Measurements from ENCODE around the gene COL8A1.

Gene COL8A1

DNA sequence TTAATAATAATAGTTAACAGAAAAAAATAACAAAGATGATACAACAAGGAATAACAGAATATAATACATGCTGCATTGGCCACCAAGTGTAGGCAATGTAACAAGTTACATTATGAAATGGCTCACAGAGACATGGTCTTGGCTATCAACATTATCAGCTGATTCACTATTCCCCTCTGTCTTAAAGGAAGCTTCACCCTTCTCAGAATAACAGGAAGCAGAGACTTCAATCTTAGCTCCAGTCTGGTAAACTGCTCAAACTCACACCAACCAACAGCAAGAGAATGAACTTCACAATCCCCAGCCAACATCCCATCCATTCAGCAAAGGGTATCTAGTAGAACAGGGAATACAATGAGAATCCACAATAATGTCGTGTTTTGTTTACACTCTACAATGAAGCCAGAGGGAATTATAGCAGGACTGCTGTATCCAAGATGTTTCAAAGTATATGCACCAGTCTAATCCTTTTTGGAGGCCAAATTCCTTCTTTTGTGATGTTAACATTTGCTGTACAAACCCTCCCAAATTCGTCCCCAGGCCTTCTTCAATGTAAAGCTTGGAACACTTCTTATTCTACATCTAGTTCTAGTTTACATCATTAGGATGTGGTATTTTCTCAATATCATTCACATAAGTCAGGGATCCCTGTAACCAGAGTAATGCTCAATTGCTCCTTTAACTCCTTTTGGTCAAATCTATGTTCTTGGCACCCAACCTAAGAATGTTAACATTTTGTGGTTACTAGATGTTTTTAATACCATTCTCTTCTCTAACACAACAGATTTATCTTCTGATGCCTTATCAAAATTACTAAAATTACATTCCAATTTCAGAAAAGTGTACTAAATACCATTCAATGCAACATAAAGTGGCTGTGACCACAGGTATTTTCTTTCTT lies 126.9 kb downstream of the COL8A1 start:
- no peak for DNase-seq

DNA sequence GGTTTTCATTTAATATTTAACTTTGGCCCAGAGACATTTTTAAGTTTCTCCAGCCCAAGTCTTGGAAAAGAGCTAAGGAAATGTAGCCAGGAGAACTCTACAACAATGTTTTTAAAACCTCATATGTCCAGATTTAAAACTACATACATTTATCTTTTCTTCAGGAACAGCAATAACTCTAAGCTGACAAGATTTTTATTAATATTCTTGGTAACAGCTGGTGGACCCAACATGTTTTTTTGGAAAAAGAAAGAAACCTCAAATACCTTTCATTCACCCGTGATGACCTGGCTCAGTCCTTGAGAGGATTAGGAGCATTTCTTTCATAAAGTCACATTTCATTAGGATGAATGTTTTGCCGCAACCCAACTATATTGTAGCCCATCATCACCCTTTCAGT lies 128.9 kb downstream of the COL8A1 start:
- DNase-seq: no peak

DNA sequence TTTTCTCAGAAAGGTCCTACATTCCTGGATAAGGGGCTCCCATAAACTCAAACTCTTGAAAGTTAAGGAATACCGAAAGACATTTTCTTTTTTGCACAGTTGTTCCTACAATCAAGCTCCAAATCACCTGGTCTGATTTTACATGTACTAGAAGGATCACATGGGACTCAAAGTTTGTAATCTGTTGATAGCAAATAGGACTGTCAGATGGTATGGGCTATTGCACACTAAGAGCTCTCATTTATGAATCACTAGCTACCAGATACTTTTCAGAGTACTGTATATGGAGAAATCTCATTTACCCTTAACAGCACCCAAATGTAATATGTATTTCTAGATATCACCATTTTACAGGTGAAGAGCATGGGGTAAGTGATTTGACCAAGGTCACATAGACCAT lies 129.7 kb downstream of the COL8A1 start:
- no peak for DNase-seq

DNA sequence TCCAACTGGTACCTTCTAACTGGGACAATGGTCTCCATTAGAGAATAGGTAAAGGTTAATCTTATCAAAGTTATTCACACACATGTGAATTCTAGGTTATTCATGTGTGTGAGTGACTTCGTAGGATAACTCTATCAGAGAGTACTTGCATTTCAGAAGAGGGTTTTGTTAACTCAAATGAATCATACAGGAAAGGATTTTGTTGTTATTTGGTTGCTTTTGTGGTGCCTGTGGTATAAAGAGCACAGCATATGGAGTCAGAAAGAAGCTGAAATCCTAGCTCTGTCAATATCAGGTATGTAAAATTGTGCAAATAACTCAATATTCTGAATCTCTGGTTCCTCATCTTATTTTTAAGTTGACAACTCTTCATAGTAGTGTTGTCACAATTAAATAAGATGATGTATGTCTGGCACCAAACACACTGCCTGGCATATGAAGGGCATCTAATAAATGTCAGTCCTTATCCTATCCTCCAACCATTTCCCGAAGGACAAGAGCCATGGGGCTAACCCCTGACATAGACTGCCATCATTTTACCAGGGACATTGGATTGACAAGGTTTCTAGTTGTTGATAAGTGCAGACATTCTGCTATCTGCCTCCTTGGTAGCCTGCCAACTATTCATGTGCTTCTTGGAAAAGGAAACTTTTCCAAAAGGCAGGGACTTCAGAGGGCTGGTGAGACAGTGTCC lies 130.6 kb downstream of the COL8A1 start:
- no peak for DNase-seq

DNA sequence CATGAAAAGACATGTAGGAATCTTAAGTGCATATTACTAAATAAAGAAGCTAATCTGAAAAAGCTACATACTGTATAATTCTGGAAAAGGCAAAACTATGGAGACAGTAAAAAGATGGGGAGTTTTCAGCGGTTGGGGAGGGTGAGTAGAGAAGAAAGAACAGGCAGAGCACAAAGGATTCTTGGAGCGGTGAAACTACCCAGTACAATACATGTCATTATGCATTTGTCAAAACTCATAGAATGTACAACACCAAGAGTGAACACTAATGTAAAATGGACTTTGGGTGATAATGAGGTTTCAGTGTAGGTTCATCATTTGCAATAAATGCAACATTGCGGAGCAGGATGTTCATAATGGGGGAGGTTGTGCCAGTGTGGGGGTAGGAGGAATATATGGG lies 133.8 kb downstream of the COL8A1 start:
- no peak for DNase-seq

DNA sequence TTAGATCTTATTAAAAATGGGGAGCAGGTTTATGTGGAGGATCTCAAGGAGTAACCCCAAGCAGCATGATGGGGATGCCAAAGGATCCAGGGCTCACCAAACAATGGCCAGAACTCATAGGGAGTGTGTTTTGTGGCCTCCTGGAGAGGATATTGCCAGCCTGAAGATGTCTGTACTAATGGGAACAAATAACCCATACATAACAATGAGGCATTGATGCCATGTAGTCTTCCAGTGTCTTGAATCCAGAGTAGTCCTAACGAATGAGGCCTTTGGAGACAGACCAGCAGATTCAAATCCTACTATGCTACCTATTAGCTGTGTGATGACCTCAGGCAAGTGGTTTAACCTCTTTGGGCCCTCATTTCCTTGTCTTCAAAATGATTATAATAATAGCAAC lies 134.3 kb downstream of the COL8A1 start:
- no peak for DNase-seq

DNA sequence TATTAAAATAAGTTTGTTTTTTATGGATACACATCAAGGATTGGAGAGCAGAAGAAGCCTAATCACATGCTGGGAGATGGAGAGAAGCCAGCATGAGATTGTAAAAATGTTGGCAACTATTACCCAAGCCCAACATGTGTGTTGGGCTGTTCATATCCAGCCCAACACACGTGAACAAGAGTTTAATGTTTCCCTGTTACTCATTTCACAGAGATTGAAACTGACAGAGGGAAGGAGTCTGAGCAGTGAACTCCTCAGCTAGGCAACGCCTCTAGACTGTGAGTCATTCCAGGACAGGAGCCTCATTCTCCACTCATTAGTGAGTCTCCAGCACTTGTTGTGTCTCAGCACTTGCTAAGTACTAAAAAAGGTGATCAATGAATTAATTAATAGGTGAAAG lies 136.1 kb downstream of the COL8A1 start:
- peak; percentile 63 for DNase-seq

DNA sequence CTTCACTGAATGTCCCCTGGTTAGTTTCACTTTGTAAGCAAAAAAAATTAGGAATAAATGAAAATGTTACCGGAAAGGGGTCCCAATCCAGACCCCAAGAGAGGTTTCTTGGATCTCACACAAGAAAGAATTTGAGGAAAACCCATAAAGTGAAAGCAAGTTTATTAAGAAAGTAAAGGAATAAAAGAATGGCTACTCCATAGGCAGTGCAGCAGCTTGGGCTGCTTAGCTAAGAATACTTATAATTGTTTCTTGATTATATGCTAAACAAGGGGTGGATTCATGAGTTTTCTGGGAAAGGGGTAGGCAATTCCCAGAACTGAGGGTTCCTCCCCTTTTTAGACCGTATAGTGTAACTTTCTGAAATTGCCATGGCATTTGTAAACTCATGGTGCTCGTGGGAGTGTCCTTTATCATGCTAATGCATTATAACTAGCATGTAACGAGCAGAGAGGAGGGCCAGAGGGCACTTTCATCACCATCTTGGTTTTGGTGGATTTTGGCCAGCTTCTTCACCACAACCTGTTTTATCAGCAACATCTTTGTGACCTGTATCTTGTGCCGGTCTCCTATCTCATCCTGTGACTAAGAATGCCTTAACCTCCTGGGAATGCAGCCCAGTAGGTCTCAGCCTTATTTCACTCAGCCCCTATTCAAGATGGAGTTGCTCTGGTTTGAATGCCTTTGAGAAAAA lies 138.3 kb downstream of the COL8A1 start:
- no peak for DNase-seq

DNA sequence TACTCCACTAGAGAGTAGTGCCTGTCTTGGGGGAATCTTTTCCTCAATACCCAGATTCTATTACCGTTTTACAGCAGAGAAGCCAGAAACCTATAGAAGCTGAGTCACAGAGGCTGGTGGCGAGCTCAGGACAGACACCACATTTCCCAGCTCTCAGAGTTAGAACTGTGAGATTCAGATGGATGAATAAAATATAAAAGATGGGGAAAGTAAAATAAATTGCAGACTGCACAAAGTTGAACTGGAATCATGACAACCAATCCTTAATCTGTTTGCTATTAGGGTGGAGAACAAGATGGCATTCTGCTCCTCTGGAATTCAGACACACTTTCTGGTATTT lies 138.8 kb downstream of the COL8A1 start:
- DNase-seq: no peak

DNA sequence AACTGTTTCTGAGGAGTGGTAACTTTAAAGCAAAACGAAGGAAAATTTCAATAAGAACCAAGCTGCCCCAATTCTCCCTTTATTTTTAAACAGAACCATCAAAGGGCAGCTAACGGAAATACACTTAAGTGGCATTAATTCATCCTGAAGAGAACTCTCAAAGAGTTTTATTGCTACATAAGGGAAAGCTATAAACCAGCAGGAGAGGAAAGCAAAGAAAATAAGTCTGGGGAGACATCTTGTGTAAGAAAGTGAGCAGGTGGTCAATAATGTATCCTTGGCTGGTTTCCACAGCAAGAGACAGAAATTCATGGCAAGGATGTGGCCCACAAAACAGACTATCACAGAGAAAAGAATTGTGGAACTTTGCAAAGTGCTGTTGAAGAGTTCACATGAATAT lies 139.3 kb downstream of the COL8A1 start:
- DNase-seq: no peak

DNA sequence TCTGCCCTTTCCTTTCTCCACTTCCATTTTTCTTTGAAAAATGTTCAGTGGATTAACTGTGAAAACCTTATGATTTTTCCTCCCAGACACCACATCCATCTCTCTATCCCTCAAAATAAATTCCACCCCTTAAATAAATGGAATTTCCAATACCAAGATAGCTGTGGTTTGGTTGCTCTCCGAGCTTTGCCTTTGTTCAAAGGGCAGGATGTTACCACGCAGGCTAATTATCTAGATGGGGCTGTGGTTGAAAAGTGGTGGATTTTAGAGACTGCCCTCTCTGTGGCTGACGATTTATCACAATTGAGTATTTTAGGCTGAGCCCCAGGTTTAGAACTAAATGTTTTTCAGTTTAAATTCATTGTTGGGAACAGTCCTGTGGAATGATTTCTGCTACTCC lies 142.4 kb downstream of the COL8A1 start:
- no peak for DNase-seq

DNA sequence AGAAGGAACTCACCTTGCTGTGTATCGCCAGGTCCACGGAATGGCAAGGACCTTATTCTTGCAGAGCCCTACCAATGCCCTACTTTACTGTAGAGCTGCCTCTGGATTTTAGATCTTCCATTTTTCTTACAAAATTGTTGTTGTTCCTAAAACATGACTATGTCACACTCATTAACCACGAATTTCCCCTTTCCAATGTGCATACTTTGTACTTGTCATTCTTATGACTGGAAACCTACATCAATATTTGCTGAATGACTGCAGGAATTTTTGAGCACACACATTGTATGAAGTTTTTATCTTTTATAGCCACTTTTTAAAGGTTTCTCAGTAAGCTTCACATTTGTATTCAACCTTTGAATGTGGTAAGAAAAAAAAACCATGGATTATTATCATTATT lies 143.4 kb downstream of the COL8A1 start:
- DNase-seq: no peak

DNA sequence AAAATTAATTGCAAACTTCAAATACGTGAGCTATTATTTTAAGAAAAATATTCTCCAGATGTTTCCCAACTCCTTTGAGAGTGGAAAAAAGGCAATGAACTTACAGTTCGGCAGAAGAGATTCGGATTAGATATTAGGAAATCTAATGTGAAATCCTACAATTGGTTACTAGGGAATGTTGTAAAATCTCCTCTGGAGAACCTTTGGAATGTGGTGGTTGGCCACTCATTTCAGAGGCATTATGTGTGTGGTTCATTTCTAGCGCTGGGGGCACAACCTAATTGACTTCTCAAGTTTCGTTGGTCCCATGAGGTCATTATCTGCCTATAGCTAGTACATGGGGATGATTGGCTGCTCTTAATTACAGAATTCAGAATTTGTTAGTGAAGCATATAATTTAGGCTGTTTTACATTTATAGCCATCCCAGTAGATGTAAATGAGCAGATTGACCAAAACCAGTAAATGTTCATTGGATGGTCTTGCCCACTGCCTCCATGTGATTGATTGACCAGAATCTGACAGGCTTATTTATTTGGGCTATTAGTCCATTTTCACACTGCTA lies 144.7 kb downstream of the COL8A1 start:
- DNase-seq: no peak

DNA sequence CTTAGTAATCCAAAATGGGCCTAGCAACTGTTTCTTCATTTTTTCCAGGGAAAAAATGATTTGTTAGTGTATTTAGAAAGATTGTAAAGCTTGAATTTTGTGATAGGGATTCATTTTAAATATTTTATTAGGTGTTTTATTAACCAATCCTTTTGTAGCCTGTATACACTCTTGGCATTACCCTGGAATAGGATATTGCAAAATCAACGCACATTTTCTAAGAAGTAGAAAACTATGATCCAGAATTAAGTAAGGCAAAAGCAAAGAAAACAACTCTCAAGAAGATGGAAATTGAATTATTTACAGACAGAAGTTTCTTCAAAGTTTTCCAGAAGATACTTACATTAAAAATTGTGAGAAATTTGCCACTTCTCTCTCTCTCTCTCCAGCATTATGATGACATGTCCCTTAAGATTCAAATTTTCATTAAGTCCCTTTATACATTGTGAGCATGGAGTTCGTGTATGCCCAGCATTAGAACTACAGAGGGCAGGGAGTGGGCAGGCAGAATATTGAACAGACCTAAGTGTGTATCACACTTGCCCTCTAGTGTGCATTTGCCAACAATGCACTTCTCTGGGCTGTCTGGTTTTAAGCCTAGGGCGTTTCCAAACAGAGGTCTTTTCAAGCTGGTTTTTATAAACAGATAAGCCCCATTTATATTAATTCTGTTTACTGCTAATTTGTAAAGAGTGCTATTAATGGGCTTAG lies 150.8 kb downstream of the COL8A1 start:
- DNase-seq: peak; percentile 43

DNA sequence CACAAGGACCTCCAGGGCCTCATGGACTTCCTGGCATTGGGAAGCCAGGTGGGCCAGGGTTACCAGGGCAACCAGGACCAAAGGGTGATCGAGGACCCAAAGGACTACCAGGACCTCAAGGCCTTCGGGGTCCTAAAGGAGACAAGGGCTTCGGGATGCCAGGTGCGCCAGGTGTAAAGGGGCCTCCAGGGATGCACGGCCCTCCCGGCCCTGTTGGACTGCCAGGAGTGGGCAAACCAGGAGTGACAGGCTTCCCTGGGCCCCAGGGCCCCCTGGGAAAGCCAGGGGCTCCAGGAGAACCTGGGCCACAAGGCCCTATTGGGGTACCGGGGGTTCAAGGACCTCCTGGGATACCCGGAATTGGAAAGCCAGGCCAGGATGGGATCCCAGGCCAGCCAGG lies 156.1 kb downstream of the COL8A1 start:
- DNase-seq: no peak

DNA sequence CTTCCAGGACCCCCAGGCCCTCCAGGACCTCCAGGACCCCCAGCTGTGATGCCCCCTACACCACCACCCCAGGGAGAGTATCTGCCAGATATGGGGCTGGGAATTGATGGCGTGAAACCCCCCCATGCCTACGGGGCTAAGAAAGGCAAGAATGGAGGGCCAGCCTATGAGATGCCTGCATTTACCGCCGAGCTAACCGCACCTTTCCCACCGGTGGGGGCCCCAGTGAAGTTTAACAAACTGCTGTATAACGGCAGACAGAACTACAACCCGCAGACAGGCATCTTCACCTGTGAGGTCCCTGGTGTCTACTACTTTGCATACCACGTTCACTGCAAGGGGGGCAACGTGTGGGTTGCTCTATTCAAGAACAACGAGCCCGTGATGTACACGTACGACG lies 157.2 kb downstream of the COL8A1 start:
- no peak for DNase-seq

DNA sequence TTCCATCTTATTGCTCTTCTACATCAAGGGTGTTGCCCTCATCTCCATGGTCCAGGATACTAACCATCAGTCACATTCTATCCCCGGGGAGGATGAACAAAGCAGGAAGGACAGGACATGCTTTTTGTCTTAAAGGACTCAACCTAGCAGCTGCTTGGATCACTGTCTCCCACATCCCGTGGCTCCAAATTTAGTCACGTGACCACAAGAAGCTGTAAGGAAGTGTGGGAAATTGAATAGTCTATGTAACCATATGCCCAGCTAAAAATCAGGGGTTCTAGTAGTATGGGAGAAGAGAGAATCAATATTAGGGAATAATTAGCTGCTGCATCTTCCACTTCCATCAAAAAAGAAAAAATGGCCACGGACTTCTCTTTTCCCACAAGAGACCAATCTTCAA lies 161.0 kb downstream of the COL8A1 start:
- DNase-seq: no peak

DNA sequence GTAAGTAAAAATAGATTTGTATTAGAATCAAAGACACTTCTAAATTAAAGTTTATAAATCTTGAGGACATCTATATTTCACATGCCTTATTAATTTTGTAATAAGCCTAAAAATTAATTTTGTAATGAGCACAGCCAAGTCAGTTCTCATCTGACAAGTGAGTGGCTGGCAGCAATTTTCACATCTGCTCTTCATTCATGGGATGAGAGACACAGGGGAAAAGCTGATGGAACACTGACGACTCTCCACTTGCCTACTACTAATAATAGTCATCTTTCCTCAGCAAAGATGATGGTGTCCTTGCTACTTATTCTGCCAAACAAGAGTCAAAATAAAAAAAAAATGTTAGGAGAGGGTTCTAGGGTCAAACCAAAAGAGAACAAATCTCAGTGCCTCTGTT lies 164.9 kb downstream of the COL8A1 start:
- no peak for DNase-seq

DNA sequence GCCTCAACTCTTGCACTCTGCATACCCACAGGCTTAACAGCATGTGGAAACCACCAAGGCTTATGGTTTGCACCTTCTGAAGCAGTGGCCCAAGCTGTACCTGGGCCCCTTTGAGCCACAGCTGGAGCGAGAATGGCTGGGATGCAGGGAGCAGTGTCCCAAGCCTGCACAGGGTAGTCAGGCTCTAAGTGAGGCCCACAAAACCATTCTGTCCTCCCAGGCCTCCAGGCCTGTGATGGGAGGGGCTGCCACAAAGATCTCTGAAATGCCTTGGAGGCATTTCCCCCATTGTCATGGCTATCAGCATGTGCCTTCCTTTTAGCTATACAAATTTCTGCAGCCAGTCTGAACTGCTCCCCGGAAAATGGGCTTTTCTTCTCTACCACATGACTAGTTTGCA lies 166.8 kb downstream of the COL8A1 start:
- DNase-seq: no peak

DNA sequence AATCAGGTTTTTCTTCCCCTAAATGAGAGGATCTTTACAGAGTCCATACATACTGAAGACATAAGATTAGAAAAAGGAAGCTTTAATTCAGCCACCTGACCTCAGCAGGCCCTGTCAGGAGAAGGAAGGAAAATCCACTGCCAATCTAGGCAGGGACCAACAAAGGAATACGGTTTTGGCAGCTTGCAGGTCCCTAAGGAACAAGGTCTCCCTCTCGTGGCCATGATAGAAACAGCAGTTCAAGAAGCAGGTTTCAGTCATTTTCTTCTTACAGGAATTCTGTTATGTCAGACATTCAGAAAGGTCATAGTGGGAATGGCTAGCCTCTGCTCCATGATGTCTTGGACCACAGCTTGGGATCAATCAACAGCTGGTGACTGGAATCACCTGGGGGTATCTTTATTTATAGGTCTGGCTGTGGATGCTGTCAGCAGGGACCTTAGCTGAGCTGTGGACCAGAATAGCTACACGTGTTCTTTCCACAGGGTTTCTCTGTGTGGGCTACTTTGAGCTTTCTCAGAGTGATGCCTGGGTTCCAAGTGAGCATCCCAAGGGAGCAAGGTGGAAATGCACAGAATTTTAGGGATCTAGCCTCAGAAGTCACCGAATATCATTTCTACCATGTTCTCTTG lies 169.9 kb downstream of the COL8A1 start:
- peak; percentile 50 for DNase-seq

DNA sequence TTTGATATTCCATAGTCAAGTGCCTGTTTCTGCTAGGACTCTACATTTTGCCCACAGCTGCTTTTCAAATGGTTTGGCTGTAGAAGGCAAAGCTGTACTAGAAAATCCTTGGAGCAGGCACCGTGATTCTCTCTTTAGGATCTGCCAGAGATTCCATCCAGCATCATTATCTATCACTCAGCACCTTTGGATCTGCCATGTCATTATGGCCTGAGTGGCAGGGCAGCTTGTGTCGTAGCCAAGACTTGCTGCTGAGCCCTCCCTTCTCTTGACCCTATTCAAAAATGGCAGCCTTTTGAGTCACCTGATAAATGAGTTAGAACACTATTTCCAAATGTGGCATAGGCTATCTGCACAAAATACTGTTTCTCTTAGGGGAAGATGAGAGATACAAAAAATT lies 171.2 kb downstream of the COL8A1 start:
- DNase-seq: no peak

DNA sequence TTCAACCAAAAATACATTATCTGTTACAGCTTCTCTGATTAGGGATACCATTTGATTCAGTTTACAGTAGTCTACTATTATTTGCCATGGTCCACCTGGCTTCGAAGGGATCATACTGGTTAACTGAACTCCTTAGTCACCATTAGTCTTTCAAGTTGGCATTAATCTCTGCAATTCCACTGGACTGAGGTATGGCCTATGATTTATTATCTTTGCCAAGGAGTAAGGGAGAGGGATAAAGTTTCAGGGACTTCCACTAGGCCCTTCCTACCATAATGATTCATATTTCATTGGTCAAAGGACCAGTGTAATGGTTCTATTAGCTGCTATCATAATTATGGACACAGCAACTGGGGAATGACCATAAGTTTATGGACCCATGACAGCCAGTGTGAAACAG lies 172.0 kb downstream of the COL8A1 start:
- no peak for DNase-seq

DNA sequence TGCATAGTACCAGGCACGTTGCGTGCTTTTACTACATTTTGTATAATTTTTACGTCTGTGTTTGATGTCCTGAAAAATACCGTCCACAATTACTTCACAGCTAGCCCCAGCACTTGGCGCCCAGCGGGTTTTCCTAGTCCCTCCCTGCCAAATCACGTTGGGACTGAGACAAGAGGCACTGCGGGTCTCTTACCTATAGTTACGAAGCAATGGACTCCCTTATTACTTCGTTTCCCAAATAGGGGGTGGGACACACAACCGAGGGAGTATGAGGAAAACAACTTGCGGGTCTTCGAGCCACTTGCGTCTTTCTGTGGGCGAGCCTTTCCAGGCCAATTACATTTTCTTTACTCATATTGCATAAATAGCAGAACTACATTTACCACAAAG lies 178.6 kb downstream of the COL8A1 start:
- DNase-seq: peak; percentile 2
